Anterior cingulate cortex (tissue), 58 donors: ENCODE data around the gene LLGL2.

Source experiments
- DNase-seq, 58 donors: peaks; one replicate each; lab custom pipeline; 2025; lab: John Stamatoyannopoulos, UW

Gene LLGL2

DNA sequence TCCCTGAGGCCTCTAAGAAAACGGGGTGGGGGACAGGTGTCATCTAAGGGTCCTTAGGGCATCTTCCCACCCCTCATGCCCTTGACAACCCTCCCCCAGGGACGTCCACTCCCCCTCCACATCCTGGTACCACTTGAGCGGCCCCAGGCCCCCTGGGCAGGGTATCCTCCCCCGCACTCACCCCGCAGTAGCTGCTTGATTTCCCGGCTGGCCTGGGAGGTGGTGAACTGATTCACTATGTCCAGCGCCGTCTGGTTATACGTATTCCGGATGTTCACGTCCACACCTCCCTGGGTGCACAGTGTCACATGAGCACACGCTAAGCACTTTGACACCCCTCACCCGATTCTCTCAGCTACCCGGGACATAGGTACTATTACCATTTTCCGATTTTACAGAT lies 19.9 kb upstream of the LLGL2 start:
- DNase-seq: no peak

DNA sequence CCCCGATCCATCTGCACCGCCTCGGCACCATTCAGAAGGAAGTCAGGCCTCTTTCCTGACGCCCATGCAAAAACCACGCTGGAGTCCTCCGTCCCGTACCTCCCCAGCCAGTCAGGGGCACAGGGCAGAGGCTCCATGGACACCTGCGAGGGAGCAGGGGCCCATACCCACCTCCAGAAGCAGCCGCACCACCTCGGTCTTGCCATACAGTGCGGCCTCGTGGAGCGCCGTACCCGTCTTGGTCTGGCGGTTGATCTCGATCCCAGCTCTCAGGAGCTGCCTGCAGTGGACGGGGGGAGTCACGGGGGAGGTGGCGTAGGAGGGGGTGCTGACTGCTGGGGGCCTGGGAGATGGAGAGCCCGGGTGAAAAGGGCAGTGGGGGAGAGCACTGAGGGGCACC lies 19.4 kb upstream of the LLGL2 start:
- DNase-seq: no peak

DNA sequence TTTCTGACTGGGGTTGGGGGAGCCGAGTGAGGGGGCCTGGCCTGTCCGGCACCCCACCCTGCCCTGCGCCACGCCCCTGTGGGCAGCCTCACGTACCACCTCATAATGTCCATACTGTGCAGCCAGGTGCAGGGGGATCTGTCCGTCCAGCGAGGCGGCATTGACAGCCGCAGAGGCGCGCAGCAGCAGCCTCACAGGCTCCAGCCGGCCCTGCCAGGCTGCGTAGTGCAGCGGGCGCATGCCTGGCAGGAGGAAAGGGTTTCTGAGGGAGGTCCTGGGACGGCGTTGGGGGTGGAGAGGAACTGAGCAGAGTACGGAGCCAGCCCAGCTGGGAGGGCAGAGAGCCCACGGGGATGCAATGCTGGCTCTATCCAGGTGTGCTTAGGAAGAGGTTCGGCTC lies 18.6 kb upstream of the LLGL2 start:
- DNase-seq: peak in 4 of 58 donors; percentile 21 to 55 (median 34)

DNA sequence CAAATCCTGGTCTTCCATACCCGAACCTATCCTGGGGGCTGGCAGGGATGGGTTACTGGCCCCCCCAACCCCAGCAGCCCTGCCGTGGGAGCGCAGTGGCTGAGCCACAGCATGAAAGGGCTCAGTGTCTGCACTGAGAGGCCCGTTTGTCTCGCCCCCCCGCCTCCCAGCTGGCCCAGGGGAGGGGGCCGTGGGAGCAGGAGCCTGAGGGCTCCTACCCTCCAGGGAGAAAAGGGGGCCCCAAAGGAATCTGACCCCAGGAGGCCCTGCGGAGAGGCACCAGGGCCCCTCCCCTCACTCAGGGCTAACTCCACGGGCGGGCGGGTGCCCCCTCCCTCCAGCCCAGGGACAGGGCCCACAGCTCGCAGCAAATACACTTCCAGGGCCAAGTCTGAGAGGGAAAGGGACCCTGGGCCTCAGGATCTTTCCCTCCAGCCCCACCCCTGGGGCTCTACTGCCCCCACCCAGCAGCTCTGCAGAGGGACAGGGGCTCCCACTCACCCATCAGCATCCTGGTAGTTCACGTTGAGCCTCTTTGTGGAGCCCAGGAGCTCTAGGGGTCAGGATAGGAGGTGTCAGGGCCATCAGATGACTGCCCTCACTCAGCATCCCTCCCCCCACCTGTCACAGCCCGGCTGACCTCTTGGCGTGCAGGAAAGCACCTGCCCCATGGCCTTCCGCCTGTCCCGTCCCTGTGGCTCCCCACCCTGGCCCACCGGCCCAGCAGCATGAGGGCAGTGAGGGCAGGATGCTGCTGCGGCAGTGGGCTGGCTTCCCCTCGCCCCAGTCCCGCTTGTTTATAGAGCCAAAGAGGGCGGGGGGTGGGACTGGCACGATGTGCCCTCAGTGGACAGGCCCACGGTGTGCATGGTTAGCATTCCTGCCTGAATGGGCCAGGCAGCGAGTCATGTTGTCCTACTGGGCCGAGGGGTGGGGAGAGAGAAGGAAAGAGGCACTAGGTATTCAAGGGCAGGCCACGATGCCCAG lies 17.5 kb upstream of the LLGL2 start:
- DNase-seq: peak in 54 of 58 donors; percentile 23 to 91 (median 74)

- peak in 4 of 58 donors; percentile 19 to 50 (median 38) for DNase-seq
Measured at GRCh38 chr17:75508931-75509361, 16.6 kb upstream of the LLGL2 start.

DNA sequence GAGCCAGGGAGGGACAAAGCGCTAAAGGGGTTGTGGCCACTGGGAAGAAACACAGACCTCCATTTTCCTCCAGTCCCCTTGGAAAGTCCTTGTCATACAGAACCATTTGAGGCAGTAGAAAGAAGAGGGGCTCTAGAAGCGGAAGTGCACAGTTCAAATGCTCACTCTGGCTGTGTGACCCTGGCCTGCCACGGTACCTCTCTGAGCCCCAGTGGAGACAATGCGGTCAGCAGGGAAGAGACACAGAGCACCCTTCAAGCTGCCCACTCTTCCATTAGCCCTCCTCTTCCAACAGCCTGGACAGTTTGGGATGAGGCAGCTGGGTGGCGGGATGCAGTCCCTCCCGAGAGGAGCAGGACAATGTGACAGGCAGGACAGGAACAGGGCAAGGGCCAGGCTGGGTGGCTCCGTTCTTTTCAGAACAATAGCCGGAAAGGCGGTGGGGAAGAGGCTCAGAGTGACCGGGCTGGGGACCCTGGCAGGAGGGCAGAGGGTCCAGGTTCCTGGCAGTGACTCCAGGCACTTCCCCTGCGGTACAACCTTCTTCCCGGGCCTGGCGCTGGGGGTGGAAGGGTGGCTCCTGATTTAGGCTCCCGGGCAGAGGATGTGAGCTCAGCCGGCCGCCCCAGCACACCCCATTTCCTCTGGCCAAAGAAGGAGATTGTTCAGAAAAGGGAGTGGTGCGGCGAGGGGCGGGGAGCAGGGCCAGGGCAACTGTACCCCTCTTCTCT lies 15.8 kb upstream of the LLGL2 start:
- no peak for DNase-seq

DNA sequence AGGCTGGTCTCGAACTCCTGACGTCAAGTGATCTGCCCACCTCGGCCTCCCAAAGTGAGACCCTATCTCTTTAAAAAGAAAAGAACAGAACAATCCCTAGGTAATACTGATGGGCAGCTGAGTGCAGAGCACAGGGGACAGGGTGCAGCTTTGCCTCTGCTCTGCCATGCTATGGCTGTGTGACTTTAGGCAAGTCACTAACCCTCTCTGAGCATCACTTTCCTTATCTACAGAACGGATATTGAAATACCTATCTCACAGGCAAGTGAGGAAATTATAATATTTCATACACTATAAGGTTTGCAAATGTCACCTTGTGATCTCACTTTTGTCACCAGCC lies 14.3 kb upstream of the LLGL2 start:
- DNase-seq: no peak

GRCh38 chr17:75511610-75512575 lies 13.6 kb upstream of the LLGL2 start:
- DNase-seq: peak in 1 of 58 donors; percentile 56

DNA sequence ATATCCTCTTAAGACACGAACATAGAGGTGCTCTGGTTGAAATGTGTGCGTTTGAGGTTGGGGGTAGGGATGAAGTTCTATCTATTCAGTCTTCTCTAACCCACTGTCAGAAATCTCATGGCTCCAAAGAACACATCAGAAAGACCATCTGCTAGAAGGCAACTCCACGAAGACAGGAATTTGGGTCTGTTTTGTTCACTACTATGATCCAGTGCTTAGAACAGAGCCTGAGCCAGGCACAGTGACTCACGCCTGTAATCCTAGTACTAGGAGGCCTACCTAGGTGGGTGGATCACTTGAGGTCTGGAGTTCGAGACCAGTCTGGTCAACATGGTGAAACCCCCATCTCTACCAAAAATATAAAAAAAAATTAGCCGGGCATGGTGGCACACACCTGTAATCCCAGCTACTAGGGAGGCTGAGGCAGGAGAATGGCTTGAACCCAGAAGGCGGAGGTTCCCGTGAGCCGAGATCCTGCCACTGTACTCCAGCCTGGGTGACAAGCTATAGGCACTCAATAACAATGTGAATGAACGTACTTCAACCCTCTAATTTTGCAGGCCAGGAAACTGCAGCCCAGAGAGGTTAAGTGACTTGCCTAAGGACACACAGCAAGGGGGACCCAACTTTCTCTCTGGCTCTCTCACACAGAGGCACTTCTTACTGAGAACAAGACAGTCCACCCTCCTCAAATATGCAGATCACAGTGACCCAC lies 12.4 kb upstream of the LLGL2 start:
- DNase-seq: no peak

GRCh38 chr17:75513641-75514000 lies 11.9 kb upstream of the LLGL2 start:
- DNase-seq: no peak

GRCh38 chr17:75514299-75514918 lies 11.1 kb upstream of the LLGL2 start:
- DNase-seq: peak in 3 of 58 donors; percentile 31 to 47 (median 34)

DNA sequence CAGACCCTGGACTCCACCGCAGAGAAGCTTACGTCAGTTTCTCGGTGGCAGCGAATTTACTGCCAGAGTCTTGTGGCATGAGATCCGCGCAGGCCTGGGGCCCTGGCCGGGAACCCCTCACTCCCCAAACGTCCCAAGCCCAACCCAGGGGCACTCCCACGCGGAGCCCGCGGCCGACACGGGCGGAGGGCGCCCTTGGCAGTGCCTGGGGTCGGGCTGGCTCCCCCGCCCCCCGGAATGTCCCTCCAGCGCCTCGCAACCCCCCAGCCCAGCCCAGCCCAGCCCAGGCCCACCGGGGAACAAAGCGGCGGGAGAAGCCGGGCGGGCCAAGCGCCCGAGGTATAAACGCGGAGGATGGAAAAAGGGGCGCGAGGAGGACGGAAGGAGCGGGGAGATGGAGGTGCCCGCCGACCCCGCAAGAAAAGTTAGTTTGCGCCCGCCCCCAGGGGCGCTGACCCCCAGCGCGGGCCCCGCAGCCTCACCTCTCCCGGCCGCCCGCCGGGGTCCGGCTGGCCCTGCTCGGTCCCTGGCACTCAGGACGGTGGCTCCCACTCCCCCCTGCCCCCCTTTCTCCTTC lies 10.5 kb upstream of the LLGL2 start:
- DNase-seq: peak in 3 of 58 donors; percentile 33 to 65 (median 45)

- DNase-seq: peak; percentile 62 to 98 (median 93)
Measured at GRCh38 chr17:75515496-75516254, 9.8 kb upstream of the LLGL2 start, which contains the start of gene CASKIN2. CASKIN2 (minus strand) TSS chr17:75515537; CDS start chr17:75513804, 1,733 bp downstream.

DNA sequence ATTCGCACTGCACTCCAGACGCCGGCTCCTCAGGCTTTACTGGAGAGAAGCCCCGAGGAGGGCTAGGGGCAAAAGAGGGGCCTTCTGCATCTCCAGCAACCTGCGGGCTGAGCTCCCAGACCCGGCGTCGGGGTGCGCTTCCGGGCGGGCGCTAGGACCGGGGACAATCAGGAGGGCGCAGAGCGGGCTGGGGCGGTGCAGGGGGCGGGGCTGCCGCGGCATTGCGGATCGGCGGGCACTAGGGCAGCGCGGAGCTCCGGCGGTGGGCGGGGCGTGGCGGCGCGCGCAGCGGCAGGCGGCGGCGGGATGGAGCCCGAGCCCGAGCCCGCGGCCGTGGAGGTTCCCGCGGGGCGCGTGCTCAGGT lies 9.3 kb upstream of the LLGL2 start, which contains the start of gene TSEN54:
TSS of gene TSEN54 (plus strand) at position 274 of the 364 bp plus-strand sequence. CDS start at position 307, 33 bp downstream.
- DNase-seq: peak in 57 of 58 donors; percentile 44 to 96 (median 89)

DNA sequence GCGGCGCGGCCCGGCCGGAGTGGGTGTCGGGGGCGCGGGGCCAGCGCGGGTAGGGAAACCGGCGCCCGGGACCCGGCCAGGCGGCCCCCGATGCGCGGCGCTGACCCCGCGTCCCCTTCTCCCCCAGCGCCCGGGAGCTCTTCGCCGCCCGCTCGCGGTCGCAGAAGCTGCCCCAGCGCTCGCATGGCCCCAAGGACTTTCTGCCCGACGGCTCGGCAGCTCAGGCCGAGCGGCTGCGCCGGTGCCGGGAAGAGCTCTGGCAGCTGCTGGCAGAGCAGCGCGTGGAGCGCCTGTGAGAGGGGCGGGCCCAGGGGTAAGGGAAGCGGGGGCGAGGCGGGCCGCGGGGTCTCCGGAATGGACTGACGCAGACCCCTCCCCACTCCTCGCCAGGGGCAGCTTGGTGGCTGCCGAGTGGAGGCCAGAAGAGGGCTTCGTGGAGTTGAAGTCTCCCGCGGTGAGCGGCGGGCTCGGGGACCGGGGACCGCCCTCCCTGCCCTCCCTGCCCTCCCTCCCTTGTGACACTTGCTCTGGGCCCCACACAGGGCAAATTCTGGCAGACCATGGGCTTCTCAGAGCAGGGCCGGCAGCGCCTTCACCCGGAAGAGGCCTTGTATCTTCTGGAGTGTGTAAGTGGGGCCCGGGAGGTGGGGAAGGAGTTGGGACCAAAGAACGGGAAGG lies 8.7 kb upstream of the LLGL2 start:
- peak in 5 of 58 donors; percentile 34 to 64 (median 45) for DNase-seq

- no peak for DNase-seq
Measured at GRCh38 chr17:75517297-75517865, 8.1 kb upstream of the LLGL2 start.

DNA sequence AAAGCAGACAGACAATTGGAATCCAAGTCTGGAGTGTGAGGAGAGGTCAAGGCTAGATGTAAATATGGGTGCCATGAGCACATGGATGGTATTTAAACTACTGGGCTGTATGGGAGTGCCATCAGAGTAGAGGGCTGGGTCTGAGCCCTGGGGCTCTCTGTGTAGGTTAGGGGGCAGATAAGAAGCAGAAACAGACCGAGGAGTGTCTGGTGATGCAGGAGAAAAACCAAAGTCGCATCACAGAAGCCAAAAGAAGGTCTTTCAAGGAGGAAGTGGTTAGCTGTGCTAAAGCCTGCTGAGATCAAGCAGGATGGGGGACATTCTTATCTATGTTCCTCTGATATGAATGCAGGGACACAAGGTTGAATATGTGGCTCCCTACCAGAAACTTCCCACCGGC lies 7.3 kb upstream of the LLGL2 start:
- no peak for DNase-seq
